Hematopoietic multipotent progenitor cell treated with erythropoietin and hydrocortisone succinate and interleukin-3 and kit ligand, for 15 days (in vitro differentiated cells): ENCODE results near the gene SLC22A8.
"Not testable (repeated sequence)": the region's sequence is repeated elsewhere in the genome, so short reads cannot be mapped to it uniquely, and the experiment has no call there.

Experiments
- DNase-seq: peaks from one replicate; pipeline ENCODE4 v3.0.0-alpha.2; 2015; ENCODE audit warnings: low spot score

The SLC22A8 gene, protein sequence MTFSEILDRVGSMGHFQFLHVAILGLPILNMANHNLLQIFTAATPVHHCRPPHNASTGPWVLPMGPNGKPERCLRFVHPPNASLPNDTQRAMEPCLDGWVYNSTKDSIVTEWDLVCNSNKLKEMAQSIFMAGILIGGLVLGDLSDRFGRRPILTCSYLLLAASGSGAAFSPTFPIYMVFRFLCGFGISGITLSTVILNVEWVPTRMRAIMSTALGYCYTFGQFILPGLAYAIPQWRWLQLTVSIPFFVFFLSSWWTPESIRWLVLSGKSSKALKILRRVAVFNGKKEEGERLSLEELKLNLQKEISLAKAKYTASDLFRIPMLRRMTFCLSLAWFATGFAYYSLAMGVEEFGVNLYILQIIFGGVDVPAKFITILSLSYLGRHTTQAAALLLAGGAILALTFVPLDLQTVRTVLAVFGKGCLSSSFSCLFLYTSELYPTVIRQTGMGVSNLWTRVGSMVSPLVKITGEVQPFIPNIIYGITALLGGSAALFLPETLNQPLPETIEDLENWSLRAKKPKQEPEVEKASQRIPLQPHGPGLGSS

DNA sequence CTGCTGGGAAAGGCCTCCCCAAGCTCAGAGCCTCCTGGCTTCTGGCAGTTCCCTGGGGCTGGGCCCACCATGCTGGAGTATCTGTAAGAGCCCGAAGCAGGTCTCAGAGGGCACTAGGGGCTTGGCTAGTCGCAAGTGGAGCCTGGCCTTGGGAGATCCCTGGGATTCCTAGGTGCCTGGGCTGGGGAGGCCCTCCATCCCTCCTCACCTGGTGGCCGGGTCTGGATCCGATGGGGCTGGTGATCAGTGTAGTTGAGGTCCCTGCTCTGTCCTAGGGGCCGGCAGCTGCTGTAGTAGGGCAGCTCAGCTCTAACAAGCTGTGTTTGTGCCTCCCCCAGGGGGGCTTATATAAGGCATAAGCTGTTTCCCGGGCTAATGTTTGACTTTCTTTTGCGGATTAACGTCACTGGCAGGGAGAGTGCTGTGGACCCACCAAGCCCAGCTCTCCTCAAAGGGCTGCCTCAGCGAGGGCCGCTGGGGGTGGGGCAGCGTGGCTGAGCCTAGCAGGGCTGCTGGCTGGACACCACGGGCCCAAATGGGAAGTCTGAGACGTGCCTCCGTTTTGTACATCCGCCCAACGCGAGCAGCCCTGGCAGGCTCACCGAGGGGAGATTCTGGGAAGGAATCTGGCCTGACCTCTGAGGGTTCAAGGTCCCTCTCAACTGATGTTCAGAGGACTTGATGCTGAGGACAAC, at the start of gene SLC22A8:
Gene SLC22A8 (minus strand): TSS at position 321 of the 695 bp plus-strand sequence. CDS start 883 bp downstream, outside the sequence.
- no peak for DNase-seq

DNA sequence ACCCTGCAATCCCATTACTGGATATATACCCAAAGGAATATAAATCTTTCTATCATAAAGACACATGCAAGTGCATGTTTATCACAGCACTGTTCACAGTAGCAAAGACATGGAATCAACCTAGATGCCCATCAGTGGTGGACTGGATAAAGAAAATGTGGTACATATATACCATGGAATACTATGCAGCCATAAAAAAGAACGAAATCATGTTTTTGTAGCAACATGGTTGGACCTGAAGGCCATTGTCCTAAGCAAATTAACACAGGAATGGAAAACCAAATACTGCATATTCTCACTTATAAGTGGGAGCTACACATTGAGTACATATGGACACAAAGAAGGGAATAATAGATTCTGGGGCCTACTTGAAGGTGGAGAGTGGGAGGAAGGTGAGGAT, 30.6 kb upstream of the SLC22A8 start:
- DNase-seq = not testable (repeated sequence)

DNA sequence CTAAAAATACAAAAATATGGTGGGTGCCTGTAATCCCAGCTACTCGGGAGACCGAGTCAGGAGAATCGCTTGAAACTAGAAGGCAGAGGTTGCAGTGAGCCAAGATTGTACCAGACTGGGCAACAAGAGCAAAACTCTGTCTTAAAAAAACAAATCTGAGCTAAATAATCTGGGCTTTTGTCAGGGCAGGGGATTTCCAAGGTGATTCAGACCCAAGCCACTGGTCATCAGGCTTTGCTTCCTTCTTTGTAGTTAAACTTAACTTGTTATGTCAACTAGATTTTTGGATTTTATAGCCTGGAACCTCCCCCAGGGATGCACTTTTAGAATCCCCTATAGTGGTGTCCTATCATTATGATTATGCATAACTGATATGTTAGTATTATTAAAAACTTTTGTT, 27.0 kb upstream of the SLC22A8 start:
- no peak for DNase-seq

DNA sequence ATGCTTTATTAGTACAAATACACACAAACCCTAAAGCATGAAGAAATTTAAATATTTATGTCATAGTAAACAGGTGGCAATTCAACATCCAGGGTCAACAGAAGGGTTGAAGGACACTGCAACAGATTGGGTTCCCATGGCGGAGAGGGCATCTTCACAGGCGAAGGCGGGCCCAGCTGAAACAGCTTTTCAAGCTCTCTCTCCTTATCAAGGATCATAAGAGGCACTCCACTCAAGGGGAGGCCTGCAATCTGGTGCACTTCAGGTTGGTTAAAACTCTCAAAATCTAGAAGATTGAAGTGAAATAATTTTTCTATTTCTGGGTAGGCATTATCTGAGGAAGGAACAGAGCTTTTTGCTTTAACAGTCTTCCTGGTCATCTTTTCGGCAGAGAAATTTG, 16.8 kb upstream of the SLC22A8 start:
- no peak for DNase-seq

DNA sequence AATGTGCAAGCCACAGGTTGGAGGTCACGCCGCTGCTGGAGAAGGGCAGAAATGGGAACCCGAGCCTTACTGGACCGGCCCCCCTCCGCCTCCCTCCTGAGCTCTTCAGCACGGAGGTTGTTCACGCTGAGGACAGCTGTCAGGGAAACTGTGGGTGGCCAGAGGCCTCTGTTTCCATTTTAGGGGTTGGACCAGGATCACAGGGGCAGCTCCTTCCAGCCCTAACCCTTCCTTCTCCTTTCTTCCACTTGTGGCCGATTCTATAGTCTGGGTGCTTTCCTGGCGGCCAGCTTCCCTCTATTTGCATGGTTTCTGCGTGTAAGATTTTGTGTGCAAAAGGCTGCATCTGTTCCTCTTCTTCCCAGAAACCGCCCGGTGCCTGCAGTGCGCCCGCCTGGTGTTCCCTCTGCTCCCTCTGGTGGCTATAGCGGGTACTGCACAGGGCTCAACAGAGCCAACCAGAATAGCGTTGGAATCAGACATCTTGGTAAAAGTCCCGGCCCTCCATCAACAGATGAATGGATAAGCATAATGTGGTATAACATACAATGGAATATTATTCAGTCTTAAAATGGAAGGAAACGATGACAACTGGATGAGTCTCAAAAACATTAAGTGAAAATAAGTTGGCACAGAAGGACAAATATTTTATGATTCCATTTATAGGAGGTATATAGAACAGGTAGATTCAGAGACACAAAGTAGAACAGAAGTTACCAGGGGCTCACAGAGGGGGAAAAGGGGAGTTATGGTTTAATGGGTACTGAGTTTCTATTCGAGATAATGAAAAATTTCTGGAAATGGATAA, 8.4 kb upstream of the SLC22A8 start:
- DNase-seq = peak; percentile 74

DNA sequence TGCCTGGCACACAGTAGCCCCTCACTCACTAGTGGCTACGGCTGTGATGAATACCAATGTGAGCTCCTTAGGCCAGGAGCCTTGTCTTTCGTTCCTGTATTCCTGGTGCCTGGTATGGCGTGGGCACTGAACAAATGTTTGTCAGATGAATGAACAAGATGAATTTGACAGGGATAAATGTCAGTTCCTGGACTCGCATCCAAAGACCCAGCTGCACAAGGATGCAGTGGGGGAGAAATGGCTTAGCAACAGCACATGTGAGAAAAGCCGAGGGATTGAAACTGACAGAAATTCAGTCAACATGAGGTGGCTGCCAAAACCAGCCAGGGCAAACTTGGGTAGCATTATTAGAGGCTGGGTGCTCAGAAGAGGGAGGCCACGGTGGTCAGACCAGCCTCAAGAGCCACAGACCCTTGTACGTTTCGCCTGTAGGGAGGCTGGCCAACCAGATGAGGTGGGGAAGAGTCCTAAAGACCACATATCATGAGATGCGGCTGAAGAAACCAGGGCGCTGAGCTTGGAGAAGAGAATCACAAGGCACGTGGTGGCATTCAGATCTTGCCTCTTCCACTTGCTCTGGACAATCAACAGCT, 7.7 kb upstream of the SLC22A8 start:
- DNase-seq = no peak

DNA sequence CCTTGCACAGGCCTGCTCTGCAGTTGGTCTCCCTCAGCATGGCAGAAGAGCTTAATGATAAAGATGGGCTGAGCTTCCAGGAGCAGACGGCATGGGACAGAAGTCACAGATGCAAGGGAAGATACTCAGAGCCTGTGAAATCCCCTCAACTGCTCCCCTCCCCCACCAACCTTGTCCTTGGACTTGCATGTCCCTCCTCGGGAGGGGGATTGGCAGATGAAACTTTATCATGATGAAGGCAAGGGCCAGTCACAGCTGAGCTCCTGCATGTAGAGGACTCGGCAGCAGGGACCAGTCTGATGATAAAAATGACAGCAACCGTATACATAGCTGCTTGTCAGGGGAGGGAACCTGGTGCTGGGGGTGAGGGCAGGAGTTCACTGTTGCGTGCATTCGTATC, 6.8 kb upstream of the SLC22A8 start:
- no peak for DNase-seq

DNA sequence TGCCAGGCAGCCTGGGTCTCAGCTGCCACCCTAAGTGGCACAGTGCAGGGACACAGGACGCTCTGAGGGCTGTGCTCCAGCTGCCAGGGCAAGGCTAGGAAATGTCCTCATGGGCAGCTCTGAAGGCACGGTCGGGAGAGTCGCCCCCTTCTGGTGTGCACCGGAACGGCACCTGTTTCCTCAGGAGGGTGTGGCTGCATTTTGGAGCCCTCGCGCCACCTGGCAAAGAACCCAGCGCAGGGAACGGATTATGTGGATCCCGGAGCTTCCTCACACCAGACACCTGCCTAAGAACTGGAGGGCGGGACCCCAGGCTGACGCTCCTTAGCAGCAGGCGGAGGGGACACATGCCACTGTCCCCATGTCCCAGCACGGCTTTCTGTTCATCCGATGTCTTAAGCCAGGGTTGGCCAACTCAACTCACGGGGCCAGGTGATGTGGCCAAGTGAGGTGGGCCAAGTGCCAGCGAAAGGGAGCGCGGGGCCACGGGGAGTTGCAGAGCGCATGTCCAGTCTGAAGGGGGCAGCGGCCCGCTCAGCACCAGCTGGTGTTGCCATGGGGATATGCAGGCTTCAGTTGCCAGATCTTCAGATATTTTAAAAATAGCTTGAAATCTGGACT, 5.1 kb upstream of the SLC22A8 start:
- peak; percentile 18 for DNase-seq

DNA sequence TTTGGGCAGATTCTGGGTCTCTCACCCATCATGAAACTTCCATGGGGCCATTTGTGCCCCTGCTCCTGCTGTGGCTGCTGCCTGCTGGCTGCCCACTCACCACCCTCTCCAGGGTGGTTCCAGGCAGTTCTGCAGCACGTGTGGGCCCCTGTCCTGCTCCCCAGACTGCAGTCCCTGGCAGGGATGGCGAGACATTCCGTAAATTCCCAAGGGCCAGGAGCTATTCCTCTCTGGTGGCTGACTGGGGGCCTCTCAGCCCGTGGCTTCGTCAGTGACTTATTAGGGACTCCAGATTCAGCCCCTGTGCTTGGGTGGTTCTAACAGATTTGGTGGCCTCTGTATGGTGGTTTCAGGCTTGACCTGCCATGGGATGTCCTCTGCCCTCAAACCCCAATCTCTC, 3.9 kb upstream of the SLC22A8 start:
- DNase-seq = no peak

DNA sequence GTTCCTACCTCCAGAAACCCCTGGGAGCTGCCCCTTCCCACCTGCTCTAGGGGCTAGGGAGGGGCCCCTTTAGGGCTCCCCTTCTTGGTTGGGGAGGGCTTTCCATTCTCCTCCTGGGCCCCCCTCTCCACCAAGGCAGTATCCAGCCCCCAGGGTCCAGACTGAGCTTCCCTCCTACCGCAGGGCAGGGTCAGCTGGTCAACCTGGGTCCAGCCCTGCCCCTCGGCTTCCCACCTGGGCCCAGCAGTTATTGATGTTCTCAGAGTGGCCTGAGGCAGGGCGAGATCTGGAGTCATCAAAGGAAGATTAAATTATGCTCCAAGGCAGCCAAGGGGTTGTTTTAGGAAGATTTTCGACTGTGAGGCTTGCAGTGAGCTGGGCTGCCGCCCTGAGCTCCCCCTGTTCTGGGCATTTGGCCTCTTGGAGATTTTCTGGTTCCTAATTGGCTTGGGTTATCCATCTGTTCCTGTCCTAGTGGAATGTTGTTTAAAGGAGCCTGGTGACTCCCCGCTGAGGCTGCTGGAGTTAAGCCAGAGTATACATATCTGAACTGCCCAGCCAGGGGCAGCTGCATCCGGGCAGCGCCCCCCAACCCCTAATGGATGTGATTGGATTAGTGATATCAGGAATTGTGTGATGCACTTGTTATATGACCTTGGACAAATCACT, 1.8 kb upstream of the SLC22A8 start:
- no peak for DNase-seq

DNA sequence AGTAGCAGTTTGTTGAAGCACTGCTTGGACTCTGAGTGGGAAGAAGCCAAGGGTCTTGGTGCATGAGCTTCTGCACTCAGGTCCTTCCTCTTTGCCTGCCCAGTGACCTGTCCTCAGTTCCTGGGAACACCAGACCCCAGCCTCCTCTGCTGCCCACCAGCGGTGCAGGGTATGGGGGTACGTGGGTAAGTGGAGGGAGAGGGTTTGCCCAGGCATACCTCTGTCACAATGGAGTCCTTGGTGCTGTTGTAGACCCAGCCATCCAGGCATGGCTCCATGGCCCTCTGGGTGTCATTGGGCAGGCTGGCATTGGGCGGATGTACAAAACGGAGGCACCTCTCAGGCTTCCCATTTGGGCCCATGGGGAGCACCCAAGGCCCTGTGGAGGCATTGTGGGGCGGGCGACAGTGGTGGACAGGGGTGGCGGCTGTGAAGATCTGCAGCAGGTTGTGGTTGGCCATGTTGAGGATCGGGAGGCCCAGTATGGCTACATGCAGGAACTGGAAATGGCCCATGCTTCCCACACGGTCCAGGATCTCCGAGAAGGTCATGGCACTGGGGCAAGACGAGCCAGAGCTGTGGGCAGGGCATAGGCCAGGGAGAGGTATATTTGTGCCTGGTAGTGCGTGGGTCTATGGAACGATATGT, 1.1 kb downstream of the SLC22A8 start:
- DNase-seq = no peak

DNA sequence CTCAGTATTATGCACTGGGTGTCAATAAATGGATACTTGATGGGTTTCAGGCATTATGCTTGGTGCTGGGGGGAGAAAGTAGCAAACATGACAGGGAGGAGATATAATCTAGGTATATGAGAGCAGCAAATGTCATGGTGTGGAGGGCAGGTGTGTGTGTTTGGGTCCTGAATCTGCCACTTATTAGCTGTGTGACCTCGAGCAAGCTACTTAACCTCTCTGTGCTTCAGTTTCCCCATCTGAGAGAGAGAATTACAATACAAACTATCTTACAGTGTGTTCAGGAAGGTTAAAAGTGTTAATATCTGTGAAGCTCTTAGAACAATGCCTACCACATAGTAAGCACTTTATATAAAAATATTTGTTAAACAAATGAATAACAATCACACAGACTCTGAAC, 2.8 kb downstream of the SLC22A8 start:
- DNase-seq = no peak

DNA sequence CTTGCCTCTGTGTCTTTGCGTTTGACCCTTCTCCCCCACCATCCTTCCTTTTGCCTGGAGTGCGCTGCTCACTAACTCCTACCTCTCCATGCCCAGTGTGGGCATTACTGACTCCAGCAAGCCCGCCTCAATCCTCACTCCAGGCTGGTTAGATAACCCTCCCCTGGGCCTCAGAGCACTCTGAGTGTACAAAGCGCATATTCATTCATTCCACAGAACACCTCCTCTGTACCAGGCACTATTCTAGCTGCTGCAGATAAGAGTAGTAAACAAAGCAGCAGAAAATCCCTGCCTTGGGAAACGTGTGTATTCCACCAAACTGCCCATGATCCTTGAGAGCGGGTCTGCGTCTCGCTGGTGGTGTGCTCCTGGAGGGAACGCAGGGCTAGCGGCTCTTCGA, 3.2 kb downstream of the SLC22A8 start:
- no peak for DNase-seq

DNA sequence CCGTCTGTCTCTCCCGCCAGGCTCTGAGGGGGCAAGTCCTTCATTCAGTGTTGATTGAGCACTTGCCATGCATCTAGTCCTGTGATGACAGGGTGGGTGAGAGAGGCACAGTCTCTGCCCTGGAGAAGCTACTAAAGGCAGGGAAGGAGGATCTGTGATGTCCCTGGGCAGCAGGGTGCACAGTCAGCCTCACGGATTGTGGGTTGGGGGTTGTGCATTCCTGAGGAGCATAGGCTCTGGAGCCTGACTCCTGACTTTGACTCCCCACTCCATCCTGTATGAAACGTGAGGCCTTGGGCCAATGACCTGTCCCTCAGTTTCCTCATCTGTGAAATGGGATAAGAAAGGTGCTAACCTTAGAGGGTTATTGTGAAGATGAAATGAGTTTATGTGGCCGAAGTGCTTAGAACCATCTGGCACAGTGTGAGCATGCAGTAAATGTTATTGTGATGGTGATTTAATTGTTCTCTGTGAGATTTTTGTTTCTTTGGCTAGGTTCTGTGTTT, 4.7 kb downstream of the SLC22A8 start:
- DNase-seq = no peak

DNA sequence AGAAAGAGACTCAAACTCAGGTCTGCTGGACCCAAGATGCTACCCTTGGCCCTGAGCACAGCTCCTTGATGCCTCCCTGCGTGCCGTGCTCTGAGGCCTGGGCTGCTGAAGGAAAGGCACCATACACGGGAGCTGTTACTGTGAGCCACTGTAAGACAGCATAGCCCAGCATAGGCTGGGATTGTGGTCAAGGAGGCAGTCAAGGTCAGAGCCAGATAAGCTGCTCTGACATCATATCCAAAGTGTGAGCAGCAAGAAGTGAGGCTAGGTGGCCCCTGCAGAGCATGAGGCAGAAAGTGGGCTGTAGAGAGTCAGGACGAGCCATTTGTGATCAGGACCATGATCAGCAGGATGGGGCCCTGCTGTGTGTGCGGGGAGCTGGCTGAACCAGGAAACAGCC, 7.7 kb downstream of the SLC22A8 start:
- DNase-seq = no peak

DNA sequence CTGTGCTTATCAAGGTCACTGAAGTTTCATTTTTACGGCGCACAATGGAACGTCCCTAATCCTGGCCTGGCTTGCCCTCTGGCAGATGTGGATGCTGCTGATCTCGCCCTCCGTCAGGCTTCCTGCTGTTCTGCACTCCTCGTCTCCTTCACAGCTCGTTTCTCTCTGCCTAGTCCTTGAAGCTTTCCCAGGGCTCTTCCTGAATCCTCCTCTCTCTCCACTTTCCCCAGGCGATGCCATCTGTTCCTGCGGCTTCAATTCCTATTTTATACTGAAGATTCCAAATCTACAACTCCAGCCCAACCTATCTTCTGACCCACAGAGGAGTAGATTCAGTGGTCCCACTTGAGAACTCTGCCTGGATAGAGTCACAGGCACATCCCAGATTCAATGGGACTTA, 14.2 kb downstream of the SLC22A8 start:
- DNase-seq = no peak

DNA sequence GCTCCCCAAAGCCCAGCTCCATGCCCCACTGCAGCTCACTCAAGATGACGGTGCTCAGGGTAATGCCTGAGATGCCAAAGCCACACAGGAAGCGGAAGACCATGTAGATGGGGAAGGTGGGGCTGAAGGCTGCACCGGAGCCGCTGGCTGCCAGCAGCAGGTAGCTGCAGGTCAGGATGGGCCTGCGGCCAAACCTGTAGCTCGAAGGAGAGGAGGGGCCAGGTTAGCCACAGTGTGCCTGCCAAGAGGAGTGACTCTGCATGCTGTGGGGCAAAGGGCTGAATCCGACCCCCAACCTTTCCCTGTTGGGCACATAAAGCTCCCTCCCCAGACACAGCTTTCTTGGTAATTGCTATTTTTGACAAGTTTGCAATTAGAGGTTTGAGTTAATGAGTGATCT, 16.0 kb downstream of the SLC22A8 start:
- DNase-seq = no peak

DNA sequence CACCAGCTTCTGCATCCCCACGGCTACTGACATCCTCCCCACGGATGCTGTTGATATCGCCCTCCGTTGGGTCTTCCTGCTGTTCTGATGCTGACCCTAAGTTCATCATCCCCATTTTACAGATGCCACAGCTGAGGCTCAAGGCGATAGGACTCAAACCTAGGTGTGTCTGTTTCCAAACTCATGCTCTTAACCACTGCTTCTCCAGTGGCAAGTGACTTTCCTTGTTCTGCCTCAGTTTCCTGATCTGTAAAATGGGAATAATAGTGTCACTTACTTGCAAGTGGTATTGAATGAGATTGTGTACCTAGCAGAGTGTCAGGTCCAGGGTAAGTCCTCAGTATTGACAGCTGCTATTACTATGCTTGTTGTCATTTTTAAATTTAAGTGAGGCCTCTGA, 16.5 kb downstream of the SLC22A8 start:
- DNase-seq = no peak

DNA sequence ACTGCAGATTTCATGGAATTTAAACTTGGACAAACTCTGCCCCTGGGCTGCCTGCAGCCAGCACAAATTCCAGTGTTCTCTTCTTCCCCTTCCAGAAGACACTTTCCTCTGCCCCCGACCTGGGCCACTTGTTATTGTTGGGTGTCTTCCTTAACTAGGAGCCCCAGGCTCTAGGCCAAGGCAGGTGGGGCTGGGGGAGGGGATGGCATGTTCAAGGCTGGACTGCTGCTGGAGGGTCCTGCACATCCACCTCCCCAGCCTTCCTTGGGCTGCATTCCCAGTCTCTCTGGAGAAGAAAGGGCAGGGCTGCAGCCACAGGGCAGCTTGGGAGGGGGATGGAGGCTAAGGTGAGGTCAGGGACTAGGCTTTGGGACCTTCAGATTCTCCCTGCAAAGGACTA, 19.4 kb downstream of the SLC22A8 start:
- no peak for DNase-seq

DNA sequence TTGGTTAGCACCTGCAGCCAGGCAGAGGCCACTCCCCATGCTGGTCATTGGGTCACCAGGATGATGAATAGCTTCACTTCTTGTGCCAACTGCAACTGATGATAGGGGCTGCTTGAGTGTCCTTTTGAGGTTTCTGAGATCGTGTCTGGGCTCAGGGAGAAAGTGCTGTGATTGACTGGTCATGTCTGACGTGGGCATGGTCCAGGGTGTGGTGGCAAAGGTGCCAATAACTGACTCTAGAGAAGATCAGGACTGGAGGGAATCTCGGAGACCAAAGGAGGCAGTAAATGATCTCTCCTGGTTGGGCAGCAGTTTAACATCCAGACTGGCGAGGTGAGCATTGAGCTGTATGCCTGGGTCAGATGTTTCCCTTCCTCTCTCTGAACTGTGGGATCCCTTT, 20.9 kb downstream of the SLC22A8 start:
- no peak for DNase-seq
